Astrocyte (in vitro differentiated cells and primary cell): Measurements from ENCODE around the gene ANKRD28.

ENCODE experiments used
- CTCF ChIP-seq: IDR thresholded peaks from 2 replicates; pipeline ENCODE4 v1.5.1; 2011; ENCODE audit warnings: low read depth, mild to moderate bottlenecking, inconsistent platforms, low read length, moderate library complexity; ENCODE audit not compliant: insufficient read depth
- EZH2 ChIP-seq: IDR thresholded peaks from 2 replicates; pipeline ENCODE4 v1.6.1; 2012; ENCODE audit warnings: mild to moderate bottlenecking, low read length, inconsistent platforms; ENCODE audit not compliant: insufficient read depth

- no peak for TF ChIP-seq CTCF
- no peak for TF ChIP-seq EZH2
Observed at GRCh38 chr3:15633159-15633558, 164.6 kb downstream of the ANKRD28 start.
